GM18526 (cell line): ENCODE results near the gene EVI5L.

Experiments
- POLR2A ChIP-seq: IDR thresholded peaks from 3 replicates; pipeline ENCODE4 v1.6.1; 2011; ENCODE audit not compliant: insufficient read length; ENCODE audit errors: extremely low read depth

The EVI5L gene

DNA sequence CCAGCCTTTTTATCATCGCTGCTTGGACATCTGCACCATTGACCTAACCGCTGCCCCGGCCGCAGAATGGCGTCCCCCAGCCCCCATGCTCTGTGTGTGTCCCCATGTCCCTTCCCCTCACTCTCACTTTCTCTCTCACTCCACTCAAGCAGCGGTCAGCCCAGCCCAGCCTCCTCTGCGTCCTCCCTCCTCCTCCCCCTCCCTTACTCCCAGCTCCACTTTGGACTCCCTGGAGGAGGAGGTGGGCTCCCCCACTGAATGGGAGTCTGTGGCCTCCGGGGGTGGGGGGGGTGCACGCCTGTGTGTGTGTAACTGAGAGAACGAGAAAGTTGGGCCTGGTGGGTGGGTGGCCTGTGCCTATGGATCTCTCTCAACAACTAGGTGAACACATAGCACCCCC, 75.8 kb downstream of the EVI5L start:
- TF ChIP-seq POLR2A: no peak

DNA sequence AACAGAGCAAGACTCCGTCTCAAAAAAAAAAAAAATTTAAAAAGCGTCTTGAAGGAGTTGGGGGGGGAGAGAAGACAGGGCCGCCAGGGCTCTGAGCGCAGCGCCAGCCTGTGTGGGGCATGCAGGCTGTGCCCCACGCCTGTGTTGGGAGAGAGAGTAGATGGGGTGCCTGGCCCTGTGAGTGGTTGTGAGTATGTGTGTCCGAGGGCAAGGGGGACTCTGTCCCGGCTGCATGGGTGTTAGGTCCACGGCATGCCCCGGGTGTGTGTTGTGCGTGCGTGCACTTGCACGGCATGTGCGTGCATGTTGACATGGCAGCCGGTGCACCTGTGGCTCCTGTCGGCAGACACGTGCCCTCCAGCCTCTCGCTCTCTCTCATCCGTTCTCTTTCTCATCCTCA, 77.1 kb downstream of the EVI5L start:
- TF ChIP-seq POLR2A: no peak

DNA sequence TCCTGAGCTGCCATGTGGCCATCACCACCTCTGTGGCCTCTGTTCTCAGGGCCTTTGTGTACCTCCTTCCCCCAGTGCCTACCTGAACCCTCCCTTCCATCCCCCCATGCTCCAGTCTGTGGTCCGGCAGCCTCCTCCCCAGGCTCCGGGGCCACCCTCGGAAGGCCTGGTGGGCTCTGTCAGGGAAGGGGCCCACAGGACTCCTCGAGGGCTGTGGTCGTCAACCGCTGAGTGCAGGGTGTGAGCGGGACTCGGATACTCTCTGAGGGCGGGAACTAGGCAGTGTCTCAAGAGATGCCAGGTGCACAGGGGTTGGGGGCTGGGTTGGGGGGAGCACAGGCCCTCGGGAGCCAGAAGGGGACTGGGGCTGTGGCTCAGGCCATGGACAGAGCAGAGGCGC, 77.5 kb downstream of the EVI5L start:
- no peak for TF ChIP-seq POLR2A

DNA sequence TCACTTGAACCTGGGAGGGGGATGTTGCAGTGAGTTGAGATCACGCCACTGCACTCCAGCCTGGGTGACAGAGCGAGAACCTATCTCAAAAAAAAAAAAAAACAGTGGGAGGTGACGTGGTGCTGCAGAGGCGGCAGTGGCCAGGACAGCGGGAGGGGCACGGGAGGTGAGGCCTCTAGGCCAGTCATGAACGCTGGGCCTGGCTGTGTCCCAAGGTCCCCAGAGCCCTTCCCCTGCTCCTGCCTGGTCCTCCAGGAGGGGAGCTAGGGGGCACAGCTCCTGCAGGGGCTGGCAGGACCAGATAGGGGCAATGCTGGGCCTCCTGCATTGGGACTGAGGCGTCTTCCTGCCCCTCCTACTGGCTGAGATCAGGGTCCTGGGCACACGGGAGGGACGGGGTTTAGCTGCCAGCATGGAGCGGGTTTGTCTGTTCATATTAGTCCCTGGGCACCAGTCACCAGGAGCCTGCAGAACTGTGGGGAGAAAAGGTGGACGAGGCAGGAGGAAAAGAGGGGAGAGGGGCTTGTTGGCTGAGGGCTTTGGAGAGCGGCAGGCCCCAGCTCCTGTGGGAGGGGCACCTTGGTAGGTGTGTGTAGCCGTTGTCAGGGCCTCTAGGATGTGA, 78.2 kb downstream of the EVI5L start:
- TF ChIP-seq POLR2A: no peak

DNA sequence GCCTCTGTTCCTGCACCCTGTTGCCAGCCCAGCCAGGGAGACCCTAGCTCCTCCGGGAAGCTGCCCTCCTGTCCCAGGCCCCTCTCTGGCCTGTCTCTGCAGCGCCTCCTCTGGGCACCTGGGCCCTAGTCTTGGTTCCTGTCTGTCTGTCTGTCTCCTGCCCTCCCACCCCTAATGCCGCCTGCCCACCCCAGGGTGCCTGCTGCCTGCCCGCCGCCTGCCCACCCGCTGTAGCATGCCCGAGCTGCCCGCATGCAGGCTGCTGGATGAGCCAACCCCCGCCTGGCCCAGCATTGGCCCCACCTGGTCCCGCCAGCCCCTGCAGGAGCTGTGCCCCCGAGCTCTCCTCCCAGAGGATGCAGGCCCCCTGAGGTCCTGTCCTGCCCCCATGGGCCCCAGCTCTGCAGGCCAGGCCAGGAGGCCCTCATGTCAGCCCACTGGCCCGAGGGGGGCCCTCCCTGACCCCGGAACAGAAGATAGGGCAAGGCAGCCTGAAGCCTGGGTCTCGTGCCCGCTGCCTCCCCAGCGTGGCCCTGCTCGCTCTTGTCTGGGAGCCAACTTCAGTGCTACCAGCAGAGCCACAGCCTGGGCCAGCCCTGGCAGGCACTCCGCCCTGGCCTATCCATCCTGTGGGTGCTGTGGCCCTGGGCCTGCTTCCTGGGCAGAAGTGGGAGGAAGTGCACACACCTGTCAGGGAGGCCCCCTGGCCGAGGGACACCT, 78.9 kb downstream of the EVI5L start:
- no peak for TF ChIP-seq POLR2A

DNA sequence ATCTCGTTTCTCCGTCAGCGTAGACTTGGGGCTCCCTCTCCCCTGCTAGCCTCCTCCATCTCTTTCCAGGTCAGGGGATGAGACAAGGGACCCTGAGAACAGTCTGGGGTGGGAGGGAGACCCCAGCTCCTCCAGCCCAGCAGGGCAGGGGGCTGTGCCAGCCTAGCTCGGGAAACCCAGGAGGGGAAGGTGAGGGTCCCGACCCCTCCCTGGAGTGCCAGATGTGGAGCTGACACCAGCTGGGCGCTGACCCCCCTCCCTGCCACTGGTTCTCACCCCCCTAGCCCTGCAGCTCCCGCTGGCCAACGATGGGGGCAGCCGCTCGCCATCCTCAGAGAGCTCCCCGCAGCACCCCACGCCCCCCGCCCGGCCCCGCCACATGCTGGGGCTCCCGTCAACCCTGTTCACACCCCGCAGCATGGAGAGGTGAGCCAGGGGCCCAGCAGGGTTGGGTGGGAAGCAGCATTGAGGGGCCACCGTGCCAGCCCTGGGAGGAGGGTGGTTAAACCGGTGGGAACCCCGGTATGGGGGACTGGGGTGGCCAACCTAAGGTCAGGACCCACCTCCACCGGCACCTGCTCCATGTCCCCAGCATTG, 79.6 kb downstream of the EVI5L start:
- no peak for TF ChIP-seq POLR2A

DNA sequence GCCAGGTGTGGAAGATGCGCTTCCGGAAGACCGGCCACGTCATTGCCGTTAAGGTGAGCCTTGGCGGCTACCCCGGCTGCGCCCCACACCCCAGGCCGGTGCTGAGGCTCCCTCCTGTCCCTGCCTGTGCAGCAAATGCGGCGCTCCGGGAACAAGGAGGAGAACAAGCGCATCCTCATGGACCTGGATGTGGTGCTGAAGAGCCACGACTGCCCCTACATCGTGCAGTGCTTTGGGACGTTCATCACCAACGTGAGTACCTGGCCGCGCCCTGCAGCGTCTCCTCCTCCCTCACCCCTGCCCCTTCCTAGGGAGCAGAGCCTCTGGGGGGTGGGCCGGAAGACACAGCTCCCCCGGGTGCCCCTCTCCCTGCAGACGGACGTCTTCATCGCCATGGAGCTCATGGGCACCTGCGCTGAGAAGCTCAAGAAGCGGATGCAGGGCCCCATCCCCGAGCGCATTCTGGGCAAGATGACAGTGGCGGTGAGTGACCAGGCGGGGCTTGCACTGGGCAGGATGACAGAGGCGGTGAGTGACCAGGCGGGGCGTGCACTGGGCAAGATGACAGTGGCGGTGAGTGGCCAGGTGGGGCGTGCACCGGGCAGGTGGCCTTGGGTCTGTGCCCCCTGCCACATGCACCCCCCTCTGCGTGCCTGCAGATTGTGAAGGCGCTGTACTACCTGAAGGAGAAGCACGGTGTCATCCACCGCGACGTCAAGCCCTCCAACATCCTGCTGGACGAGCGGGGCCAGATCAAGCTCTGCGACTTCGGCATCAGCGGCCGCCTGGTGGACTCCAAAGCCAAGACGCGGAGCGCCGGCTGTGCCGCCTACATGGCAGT, 80.5 kb downstream of the EVI5L start:
- TF ChIP-seq POLR2A: no peak

DNA sequence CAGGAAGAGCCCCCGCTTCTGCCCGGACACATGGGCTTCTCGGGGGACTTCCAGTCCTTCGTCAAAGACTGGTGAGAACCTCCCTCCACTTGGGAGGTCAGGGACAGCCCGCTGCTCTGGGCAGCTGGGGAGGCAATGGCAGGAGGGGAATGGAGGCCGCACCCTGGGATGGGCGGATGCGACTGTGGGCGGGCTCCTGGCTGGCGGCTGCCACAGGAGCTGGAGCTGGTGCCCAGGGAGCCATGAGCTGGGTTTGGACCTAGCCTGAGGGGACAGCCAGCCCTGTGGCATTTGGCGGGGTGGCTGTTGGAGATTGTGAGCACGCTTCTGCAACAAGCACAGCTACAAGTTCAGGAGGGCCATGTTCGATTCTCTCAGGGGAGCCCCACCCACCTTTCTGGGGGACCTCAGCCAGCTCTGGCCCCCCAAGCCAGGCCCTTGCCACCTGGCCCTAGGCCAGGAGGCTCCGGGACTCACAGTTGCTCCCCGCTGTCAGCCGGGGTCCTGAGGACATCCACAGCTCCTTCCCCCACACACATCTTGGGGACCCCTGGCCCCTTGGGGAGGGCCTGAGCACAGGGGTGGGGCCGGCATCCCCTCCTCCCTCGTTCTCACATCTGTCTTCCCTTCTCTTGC, 81.6 kb downstream of the EVI5L start:
- TF ChIP-seq POLR2A: no peak

DNA sequence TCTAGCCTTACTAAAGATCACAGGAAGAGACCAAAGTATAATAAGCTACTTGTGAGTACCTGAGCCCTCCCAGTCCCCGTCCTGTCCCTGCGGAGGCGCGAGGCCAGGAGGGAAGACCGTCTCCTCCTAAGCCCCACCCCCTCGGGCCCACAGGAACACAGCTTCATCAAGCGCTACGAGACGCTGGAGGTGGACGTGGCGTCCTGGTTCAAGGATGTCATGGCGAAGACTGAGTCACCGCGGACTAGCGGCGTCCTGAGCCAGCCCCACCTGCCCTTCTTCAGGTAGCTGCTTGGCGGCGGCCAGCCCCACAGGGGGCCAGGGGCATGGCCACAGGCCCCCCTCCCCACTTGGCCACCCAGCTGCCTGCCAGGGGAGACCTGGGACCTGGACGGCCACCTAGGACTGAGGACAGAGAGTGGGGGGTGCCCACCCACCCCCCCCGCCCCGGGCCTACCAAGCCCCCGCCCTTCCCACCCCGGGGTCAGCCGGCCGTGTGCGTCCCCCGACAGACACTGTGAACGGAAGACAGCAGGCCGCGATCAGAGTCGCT, 82.2 kb downstream of the EVI5L start:
- no peak for TF ChIP-seq POLR2A

DNA sequence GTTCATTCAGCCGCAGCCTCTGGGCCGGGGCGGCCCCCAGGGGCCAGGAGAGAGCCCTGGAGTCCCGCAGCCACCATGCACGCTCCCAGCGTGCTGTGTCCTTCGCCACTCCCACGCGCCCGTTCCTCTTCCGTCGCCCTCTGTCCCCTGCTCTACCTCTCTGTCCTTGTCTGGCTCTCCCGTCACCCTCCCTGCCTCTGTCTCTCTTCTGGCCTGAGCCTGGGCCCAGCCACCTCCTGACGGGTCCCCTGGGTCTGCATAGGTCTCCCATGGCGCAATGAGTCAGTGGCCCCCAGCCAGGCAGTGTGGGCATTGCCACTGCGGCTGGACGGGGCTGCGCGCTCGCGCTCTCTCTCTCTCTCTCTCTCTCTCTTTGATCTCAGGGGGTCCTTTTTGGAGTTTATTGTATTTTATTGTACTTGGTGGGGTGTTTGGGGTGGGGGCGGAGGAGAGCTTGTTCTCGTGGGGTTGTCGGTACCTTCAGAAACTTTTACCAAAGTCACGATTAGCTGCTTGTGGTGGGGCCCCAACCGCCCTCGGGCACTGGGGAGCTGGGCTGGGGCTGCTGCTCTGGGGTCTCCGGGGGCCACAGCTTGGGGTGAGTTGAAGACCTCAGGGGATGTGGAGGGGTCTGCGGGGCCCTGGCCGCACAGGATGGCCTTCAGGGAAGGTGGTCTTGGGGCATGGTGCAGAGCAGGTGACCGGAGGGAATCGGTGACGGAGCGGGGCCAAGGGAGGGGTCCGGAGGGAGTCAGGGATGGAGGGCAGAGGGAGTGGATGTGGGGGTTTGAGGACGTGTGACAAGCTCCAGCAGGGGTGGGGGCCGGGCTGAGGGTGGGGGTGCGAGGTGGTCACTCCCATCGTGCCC, 82.9 kb downstream of the EVI5L start:
- TF ChIP-seq POLR2A: no peak

DNA sequence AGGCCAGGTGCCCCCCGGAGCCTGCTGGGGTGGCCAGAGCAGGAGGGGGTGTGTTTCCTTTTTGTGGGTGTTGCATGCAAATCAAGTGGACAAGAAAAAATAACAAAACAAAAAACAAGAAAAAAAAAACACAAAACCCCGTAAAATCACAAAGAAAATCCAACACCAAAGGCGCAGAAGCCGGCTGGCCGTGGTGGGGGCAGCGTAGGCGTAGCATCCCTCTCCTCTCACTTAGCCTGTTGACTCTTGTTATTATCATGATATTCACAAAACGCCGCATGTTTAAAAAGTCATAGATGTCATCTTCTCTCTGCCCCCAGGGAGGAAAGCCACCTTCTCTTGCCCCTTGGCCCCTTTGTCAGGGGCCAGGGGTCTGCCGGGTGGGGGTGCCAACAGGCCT, 83.6 kb downstream of the EVI5L start:
- no peak for TF ChIP-seq POLR2A

DNA sequence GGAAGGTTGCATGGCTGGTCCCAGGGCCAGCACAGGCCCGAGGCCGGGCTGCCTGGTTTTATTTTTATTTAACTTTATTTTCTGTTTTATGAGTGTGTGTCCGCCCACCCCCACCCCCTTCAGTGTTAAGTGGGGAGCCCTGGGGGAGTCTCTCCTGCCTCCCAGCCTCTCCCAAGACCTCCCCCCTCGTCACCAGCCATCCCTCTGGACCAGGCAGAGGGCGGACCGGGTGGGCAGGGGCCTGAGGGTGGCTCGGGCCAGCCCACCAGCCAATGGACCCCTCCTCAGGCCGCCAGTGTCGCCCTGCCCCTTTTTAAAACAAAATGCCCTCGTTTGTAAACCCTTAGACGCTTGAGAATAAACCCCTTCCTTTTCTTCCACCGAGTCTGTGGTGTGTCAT, 84.1 kb downstream of the EVI5L start:
- no peak for TF ChIP-seq POLR2A
